K562 (cell line): Measurements from ENCODE around the gene MAST1. TPM values are rescaled to one million over a fixed set of nuclear protein-coding genes. Genes with fewer than 3 reads are reported as not detected.

Source experiments
- BMI1 ChIP-seq: fragments of 150-350 bp; IDR thresholded peaks from 2 replicates; pipeline ENCODE4 v1.6.1; 2014; ENCODE audit warnings: low read length
- BRF1 ChIP-seq: IDR thresholded peaks from 3 replicates; pipeline ENCODE4 v1.6.1; 2011; ENCODE audit warnings: borderline replicate concordance, mild to moderate bottlenecking; ENCODE audit not compliant: insufficient read length; ENCODE audit errors: extremely low read depth
- ELF2 ChIP-seq: fragments of 250-450 bp; sonication (Bioruptor Pico); IDR thresholded peaks from 2 replicates; pipeline ENCODE4 v1.5.0; 2021; ENCODE audit warnings: mild to moderate bottlenecking
- PHF20 ChIP-seq: fragments of 450-650 bp; IDR thresholded peaks from 2 replicates; pipeline ENCODE4 v1.6.1; 2018; ENCODE audit not compliant: partially characterized antibody
- TAF9B ChIP-seq: fragments of 450-650 bp; IDR thresholded peaks from 2 replicates; pipeline ENCODE4 v1.6.1; 2018; ENCODE audit warnings: mild to moderate bottlenecking; ENCODE audit not compliant: partially characterized antibody
- THRAP3 ChIP-seq: fragments of 450-650 bp; IDR thresholded peaks from 2 replicates; pipeline ENCODE4 v1.6.1; 2016; ENCODE audit warnings: mild to moderate bottlenecking, inconsistent platforms, borderline replicate concordance
- ZFP36 ChIP-seq: fragments of 150-350 bp; IDR thresholded peaks from 2 replicates; pipeline ENCODE4 v1.6.1; 2018; ENCODE audit warnings: low read length, low read depth; ENCODE audit not compliant: partially characterized antibody
- ZNF282 ChIP-seq: sonication (generic); formaldehyde crosslinking; IDR thresholded peaks from 2 replicates; pipeline ENCODE4 v1.8.1; 2023; ENCODE audit warnings: missing genetic modification reagents
- ZNF444 ChIP-seq: fragments of 250-450 bp; sonication (Bioruptor Pico); IDR thresholded peaks from 2 replicates; pipeline ENCODE4 v1.4.0; 2020; ENCODE audit warnings: mild to moderate bottlenecking, moderate library complexity
- polyA plus RNA-seq, 8 experiments: library from polyadenylated mRNA; depleted of rRNA in 4 of 8; stranded (reverse) in 5 of 8; unstranded in 3 of 8; fragments of >200 nt; fragmentation: Nextera tagmentation in 2 of 8; fragmentation: Illumina TruSeq in 1 of 8; extraction: Ambion mirVana in 2 of 8; extraction: Trizol in 1 of 8; gene quantifications; 2 replicates each; pipeline versions ENCODE4 v1.2.1 to v1.2.3, GENCODE V29; 2011 to 2014; ENCODE audit warnings: inconsistent platforms in 1 of 8, missing spikeins in 1 of 8
- total RNA-seq, 7 experiments: library from RNA; depleted of rRNA in 6 of 7; stranded (reverse); fragments of >200 nt in 6 of 7; fragmentation: Illumina TruSeq in 2 of 7; extraction: Trizol in 2 of 7; gene quantifications; 2 replicates each; pipeline versions ENCODE4 v1.2.1 to v1.2.3, GENCODE V29; 2011 to 2021; ENCODE audit warnings: low replicate concordance in 1 of 7
- TF ChIP-seq, protein P1 (sequence below), 2 experiments: fragments of 450-650 bp; IDR thresholded peaks; 2 replicates each; pipeline ENCODE4 v1.6.1; 2018; ENCODE audit warnings: mild to moderate bottlenecking in 2 of 2, low read depth in 1 of 2; ENCODE audit not compliant: partially characterized antibody in 2 of 2
- TF ChIP-seq, protein P2 (sequence below): fragments of 450-650 bp; formaldehyde crosslinking; IDR thresholded peaks from 2 replicates; pipeline ENCODE4 v1.4.0; 2020; ENCODE audit warnings: mild to moderate bottlenecking, mixed read lengths
- TF ChIP-seq, protein P3 (sequence below): sonication (generic); formaldehyde crosslinking; IDR thresholded peaks from 2 replicates; pipeline ENCODE4 v1.8.0; 2022; ENCODE audit warnings: mild to moderate bottlenecking, missing genetic modification reagents
- TF ChIP-seq, protein P4 (sequence below): sonication (generic); formaldehyde crosslinking; IDR thresholded peaks from 2 replicates; pipeline ENCODE4 v1.8.0; 2023; ENCODE audit warnings: missing genetic modification reagents, mild to moderate bottlenecking, borderline replicate concordance

MAST1 gene
- total and polyA plus RNA-seq, 9 of the 15 experiments (the other 6 are each of a cell fraction or from before 2014, with no cell fraction given), result 0.48 to 10.3 (median 3.9) TPM

DNA sequence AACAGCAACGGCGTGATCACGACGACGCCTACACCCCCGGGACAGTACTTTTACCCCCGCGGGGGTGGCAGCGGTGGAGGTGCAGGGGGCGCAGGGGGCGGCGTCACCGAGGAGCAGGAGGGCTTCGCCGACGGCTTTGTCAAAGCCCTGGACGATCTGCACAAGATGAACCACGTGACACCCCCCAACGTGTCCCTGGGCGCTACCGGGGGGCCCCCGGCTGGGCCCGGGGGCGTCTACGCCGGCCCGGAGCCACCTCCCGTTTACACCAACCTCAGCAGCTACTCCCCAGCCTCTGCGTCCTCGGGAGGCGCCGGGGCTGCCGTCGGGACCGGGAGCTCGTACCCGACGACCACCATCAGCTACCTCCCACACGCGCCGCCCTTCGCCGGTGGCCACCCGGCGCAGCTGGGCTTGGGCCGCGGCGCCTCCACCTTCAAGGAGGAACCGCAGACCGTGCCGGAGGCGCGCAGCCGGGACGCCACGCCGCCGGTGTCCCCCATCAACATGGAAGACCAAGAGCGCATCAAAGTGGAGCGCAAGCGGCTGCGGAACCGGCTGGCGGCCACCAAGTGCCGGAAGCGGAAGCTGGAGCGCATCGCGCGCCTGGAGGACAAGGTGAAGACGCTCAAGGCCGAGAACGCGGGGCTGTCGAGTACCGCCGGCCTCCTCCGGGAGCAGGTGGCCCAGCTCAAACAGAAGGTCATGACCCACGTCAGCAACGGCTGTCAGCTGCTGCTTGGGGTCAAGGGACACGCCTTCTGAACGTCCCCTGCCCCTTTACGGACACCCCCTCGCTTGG lies 46.1 kb upstream of the MAST1 start (continued):
- TF ChIP-seq, protein P1, sequence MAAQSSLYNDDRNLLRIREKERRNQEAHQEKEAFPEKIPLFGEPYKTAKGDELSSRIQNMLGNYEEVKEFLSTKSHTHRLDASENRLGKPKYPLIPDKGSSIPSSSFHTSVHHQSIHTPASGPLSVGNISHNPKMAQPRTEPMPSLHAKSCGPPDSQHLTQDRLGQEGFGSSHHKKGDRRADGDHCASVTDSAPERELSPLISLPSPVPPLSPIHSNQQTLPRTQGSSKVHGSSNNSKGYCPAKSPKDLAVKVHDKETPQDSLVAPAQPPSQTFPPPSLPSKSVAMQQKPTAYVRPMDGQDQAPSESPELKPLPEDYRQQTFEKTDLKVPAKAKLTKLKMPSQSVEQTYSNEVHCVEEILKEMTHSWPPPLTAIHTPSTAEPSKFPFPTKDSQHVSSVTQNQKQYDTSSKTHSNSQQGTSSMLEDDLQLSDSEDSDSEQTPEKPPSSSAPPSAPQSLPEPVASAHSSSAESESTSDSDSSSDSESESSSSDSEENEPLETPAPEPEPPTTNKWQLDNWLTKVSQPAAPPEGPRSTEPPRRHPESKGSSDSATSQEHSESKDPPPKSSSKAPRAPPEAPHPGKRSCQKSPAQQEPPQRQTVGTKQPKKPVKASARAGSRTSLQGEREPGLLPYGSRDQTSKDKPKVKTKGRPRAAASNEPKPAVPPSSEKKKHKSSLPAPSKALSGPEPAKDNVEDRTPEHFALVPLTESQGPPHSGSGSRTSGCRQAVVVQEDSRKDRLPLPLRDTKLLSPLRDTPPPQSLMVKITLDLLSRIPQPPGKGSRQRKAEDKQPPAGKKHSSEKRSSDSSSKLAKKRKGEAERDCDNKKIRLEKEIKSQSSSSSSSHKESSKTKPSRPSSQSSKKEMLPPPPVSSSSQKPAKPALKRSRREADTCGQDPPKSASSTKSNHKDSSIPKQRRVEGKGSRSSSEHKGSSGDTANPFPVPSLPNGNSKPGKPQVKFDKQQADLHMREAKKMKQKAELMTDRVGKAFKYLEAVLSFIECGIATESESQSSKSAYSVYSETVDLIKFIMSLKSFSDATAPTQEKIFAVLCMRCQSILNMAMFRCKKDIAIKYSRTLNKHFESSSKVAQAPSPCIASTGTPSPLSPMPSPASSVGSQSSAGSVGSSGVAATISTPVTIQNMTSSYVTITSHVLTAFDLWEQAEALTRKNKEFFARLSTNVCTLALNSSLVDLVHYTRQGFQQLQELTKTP (IDR thresholded peaks at IDR 0.05; ENCODE audit: low read depth in 1 of 2, partially characterized antibody in 2 of 2), result no peak
- TF ChIP-seq TAF9B (no peak), ZNF282 (no peak), ZNF444 (CRISPR knock-in tag) (no peak), PHF20 (no peak), ZFP36 (no peak), ELF2 (CRISPR knock-in tag) (no peak), BMI1 (no peak), THRAP3 (no peak), BRF1 (no peak)
- TF ChIP-seq, protein P2, sequence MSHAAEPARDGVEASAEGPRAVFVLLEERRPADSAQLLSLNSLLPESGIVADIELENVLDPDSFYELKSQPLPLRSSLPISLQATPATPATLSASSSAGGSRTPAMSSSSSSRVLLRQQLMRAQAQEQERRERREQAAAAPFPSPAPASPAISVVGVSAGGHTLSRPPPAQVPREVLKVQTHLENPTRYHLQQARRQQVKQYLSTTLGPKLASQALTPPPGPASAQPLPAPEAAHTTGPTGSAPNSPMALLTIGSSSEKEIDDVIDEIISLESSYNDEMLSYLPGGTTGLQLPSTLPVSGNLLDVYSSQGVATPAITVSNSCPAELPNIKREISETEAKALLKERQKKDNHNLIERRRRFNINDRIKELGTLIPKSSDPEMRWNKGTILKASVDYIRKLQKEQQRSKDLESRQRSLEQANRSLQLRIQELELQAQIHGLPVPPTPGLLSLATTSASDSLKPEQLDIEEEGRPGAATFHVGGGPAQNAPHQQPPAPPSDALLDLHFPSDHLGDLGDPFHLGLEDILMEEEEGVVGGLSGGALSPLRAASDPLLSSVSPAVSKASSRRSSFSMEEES, result peak; percentile 92
- TF ChIP-seq, protein P3, sequence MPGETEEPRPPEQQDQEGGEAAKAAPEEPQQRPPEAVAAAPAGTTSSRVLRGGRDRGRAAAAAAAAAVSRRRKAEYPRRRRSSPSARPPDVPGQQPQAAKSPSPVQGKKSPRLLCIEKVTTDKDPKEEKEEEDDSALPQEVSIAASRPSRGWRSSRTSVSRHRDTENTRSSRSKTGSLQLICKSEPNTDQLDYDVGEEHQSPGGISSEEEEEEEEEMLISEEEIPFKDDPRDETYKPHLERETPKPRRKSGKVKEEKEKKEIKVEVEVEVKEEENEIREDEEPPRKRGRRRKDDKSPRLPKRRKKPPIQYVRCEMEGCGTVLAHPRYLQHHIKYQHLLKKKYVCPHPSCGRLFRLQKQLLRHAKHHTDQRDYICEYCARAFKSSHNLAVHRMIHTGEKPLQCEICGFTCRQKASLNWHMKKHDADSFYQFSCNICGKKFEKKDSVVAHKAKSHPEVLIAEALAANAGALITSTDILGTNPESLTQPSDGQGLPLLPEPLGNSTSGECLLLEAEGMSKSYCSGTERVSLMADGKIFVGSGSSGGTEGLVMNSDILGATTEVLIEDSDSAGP (CRISPR knock-in tag), result peak; percentile 25; the same call in 1 of the 2 replicates
- TF ChIP-seq, protein P4, sequence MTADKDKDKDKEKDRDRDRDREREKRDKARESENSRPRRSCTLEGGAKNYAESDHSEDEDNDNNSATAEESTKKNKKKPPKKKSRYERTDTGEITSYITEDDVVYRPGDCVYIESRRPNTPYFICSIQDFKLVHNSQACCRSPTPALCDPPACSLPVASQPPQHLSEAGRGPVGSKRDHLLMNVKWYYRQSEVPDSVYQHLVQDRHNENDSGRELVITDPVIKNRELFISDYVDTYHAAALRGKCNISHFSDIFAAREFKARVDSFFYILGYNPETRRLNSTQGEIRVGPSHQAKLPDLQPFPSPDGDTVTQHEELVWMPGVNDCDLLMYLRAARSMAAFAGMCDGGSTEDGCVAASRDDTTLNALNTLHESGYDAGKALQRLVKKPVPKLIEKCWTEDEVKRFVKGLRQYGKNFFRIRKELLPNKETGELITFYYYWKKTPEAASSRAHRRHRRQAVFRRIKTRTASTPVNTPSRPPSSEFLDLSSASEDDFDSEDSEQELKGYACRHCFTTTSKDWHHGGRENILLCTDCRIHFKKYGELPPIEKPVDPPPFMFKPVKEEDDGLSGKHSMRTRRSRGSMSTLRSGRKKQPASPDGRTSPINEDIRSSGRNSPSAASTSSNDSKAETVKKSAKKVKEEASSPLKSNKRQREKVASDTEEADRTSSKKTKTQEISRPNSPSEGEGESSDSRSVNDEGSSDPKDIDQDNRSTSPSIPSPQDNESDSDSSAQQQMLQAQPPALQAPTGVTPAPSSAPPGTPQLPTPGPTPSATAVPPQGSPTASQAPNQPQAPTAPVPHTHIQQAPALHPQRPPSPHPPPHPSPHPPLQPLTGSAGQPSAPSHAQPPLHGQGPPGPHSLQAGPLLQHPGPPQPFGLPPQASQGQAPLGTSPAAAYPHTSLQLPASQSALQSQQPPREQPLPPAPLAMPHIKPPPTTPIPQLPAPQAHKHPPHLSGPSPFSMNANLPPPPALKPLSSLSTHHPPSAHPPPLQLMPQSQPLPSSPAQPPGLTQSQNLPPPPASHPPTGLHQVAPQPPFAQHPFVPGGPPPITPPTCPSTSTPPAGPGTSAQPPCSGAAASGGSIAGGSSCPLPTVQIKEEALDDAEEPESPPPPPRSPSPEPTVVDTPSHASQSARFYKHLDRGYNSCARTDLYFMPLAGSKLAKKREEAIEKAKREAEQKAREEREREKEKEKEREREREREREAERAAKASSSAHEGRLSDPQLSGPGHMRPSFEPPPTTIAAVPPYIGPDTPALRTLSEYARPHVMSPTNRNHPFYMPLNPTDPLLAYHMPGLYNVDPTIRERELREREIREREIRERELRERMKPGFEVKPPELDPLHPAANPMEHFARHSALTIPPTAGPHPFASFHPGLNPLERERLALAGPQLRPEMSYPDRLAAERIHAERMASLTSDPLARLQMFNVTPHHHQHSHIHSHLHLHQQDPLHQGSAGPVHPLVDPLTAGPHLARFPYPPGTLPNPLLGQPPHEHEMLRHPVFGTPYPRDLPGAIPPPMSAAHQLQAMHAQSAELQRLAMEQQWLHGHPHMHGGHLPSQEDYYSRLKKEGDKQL (CRISPR knock-in tag), result no peak; the same call in 1 of the 2 replicates
